Measurements from ENCODE around the gene STOX1. TPM values are rescaled to one million over a fixed set of nuclear protein-coding genes. Genes with fewer than 3 reads are reported as not detected.

The STOX1 gene
- total and polyA plus RNA-seq, 2 of the 13 experiments (the other 11 are each of a cell fraction or from before 2014, with no cell fraction given) = 2.5 to 6.0 TPM

- TF ChIP-seq, protein P1, sequence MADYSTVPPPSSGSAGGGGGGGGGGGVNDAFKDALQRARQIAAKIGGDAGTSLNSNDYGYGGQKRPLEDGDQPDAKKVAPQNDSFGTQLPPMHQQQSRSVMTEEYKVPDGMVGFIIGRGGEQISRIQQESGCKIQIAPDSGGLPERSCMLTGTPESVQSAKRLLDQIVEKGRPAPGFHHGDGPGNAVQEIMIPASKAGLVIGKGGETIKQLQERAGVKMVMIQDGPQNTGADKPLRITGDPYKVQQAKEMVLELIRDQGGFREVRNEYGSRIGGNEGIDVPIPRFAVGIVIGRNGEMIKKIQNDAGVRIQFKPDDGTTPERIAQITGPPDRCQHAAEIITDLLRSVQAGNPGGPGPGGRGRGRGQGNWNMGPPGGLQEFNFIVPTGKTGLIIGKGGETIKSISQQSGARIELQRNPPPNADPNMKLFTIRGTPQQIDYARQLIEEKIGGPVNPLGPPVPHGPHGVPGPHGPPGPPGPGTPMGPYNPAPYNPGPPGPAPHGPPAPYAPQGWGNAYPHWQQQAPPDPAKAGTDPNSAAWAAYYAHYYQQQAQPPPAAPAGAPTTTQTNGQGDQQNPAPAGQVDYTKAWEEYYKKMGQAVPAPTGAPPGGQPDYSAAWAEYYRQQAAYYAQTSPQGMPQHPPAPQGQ (CRISPR knock-in tag; IDR thresholded peaks at IDR 0.05; ENCODE audit: borderline replicate concordance) = no peak
- TF ChIP-seq ZNF879 (CRISPR knock-in tag; IDR thresholded peaks at IDR 0.05) (no peak), PATZ1 (CRISPR knock-in tag; IDR thresholded peaks at IDR 0.05) (no peak), GLI4 (CRISPR knock-in tag; IDR thresholded peaks at IDR 0.05; ENCODE audit: borderline replicate concordance) (no peak), ZNF337 (CRISPR knock-in tag; IDR thresholded peaks at IDR 0.05; ENCODE audit: borderline replicate concordance, low read depth) (no peak), HOXA7 (CRISPR knock-in tag; IDR thresholded peaks at IDR 0.05) (peak; percentile 97), SP4 (CRISPR knock-in tag; IDR thresholded peaks at IDR 0.05) (peak; percentile 56; the same call in 1 of the 2 replicates), NFKB2 (CRISPR knock-in tag; IDR thresholded peaks at IDR 0.05; ENCODE audit: borderline replicate concordance) (peak; percentile 81; the same call in 1 of the 2 replicates), BORCS8-MEF2B (CRISPR knock-in tag; IDR thresholded peaks at IDR 0.05) (peak; percentile 92), ZNF75D (CRISPR knock-in tag; IDR thresholded peaks at IDR 0.05; ENCODE audit: borderline replicate concordance) (no peak), PAXIP1 (CRISPR knock-in tag; conservative IDR thresholded peaks at IDR 0.05) (peak; percentile 60; the same call in 1 of the 2 replicates), ZNF550 (CRISPR knock-in tag; IDR thresholded peaks at IDR 0.05; ENCODE audit: borderline replicate concordance) (peak; percentile 75; the same call in 1 of the 2 replicates), ETV6 (CRISPR knock-in tag; conservative IDR thresholded peaks at IDR 0.05) (peak; percentile 79; the same call in 1 of the 2 replicates), ZNF674 (CRISPR knock-in tag; IDR thresholded peaks at IDR 0.05; ENCODE audit: low read depth) (no peak), MXD4 (CRISPR knock-in tag; IDR thresholded peaks at IDR 0.05) (no peak; the same call in 1 of the 2 replicates), ZNF580 (CRISPR knock-in tag; IDR thresholded peaks at IDR 0.05; ENCODE audit: borderline replicate concordance, low read depth) (peak; percentile 76; the same call in 1 of the 2 replicates), SMAD3 (CRISPR knock-in tag; IDR thresholded peaks at IDR 0.05) (0 out of 2 replicates have a peak, but pooled peaks have one; percentile 26), XRCC5 (optimal IDR thresholded peaks at IDR 0.05; ENCODE audit: low read length) (no peak)
- TF ChIP-seq, protein P2, sequence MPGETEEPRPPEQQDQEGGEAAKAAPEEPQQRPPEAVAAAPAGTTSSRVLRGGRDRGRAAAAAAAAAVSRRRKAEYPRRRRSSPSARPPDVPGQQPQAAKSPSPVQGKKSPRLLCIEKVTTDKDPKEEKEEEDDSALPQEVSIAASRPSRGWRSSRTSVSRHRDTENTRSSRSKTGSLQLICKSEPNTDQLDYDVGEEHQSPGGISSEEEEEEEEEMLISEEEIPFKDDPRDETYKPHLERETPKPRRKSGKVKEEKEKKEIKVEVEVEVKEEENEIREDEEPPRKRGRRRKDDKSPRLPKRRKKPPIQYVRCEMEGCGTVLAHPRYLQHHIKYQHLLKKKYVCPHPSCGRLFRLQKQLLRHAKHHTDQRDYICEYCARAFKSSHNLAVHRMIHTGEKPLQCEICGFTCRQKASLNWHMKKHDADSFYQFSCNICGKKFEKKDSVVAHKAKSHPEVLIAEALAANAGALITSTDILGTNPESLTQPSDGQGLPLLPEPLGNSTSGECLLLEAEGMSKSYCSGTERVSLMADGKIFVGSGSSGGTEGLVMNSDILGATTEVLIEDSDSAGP (CRISPR knock-in tag; IDR thresholded peaks at IDR 0.05; ENCODE audit: borderline replicate concordance) = no peak
Observed at GRCh38 chr10:68900427-68901104, 73.2 kb downstream of the STOX1 start (continued).
